ENCODE measurements around the gene CLDN9.

CLDN9 gene

DNA sequence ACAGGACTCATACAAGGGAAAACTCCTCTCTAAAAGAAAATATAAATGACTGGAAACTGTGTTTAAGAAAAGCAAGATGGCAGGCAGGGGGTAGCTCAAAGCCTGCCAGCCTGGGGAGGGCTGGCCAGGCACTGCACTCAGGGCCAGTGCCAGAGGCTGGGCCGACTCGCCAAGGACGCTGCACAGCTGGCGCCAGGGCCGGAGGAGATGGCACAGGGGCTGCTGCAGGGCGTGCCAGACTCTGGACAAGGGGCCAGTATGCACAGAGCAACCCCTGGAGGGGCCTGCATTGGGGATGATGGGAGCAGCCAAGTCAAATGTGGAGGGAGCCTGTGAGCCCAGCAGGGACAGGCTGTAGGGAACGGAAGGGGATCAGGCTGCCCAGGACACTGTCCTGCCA lies 36.5 kb upstream of the CLDN9 start:
- TF ChIP-seq, protein P1, sequence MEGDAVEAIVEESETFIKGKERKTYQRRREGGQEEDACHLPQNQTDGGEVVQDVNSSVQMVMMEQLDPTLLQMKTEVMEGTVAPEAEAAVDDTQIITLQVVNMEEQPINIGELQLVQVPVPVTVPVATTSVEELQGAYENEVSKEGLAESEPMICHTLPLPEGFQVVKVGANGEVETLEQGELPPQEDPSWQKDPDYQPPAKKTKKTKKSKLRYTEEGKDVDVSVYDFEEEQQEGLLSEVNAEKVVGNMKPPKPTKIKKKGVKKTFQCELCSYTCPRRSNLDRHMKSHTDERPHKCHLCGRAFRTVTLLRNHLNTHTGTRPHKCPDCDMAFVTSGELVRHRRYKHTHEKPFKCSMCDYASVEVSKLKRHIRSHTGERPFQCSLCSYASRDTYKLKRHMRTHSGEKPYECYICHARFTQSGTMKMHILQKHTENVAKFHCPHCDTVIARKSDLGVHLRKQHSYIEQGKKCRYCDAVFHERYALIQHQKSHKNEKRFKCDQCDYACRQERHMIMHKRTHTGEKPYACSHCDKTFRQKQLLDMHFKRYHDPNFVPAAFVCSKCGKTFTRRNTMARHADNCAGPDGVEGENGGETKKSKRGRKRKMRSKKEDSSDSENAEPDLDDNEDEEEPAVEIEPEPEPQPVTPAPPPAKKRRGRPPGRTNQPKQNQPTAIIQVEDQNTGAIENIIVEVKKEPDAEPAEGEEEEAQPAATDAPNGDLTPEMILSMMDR (conservative IDR thresholded peaks at IDR 0.05; ENCODE audit: low read depth, low read length): no peak
- no peak overlapping the region for H3K4me3 ChIP-seq (ENCODE audit: low read depth, low read length)
- no peak for DNase-seq (ENCODE audit: low read depth)

DNA sequence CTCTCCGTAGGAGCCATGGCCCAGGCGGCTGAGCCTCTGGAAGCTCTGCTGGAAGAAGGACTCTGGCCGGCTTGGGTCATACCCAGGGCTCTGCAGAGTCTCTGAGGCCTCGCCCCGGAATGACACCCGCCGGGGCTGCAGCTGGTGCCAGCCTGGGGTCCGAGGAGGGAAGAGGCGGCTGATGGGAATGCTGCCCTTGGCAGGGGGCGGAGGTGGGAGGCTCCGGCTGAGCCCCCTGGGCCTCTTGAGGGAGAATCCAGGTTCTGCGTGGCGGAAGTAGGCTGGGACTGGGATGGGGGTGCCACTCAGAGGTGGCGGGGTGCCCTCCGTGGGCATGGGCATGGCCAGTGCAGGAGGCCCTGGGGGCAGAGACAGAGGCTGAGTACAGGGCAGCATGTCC lies 36.0 kb upstream of the CLDN9 start:
- TF ChIP-seq, protein P1 (conservative IDR thresholded peaks at IDR 0.05; ENCODE audit: low read depth, low read length): no peak
- no peak overlapping the region for H3K4me3 ChIP-seq (ENCODE audit: low read depth, low read length)
- no peak for DNase-seq (ENCODE audit: low read depth)

DNA sequence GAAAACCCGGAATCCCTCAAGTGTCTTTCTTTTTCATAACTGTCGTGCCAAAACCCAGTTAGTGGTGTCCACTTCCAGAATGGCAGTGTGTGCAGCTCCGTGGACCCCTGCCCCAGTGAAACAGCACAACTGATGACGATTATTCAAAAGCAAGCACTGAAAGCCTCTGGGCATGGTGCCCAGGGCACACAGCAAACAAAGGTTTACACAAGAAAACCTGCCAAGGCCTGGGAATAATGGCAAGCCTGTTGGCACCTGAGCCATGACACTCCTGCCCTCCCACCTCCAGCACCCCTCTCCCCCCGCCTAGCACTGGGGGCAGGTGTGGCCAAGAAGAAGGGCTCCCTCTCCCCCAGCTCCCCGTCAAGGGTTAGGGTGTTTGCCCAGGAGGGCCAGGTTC lies 35.3 kb upstream of the CLDN9 start:
- TF ChIP-seq, protein P1 (conservative IDR thresholded peaks at IDR 0.05; ENCODE audit: low read depth, low read length): no peak
- no peak overlapping the region for H3K4me3 ChIP-seq (ENCODE audit: low read depth, low read length)
- DNase-seq (ENCODE audit: low read depth): no peak

DNA sequence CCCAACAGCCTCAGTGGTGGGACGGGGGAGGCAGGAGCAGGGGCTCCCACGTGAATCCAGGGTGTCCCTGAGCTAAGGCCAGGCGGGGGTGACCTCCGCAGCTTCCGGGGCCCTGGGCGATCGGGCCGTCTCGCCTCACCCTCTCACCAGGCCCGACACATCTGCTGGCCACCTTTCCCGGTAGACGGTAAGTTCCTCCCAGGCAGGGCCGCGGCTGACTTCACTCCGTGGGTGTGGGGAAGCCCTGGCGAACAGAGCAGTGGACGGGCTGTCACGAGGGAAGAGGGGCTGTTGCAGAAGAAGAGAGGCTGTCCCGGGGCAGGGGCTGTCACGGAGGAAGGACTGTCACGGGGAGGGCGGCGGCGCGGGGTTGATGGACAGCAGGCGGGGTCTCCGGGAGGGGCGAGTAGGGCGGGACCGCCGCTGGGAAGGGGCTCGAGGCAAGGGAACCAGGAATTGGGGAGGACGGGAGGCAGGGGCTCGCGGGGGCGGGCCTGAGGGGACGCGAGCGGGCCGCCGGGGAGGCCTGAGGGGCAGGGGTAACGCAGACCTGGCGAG lies 33.0 kb upstream of the CLDN9 start:
- H3K4me3 ChIP-seq (ENCODE audit: low read depth, low read length): peak overlapping the region; percentile 85
- DNase-seq (ENCODE audit: low read depth): peak; percentile 10
- TF ChIP-seq, protein P1 (conservative IDR thresholded peaks at IDR 0.05; ENCODE audit: low read depth, low read length): no peak

DNA sequence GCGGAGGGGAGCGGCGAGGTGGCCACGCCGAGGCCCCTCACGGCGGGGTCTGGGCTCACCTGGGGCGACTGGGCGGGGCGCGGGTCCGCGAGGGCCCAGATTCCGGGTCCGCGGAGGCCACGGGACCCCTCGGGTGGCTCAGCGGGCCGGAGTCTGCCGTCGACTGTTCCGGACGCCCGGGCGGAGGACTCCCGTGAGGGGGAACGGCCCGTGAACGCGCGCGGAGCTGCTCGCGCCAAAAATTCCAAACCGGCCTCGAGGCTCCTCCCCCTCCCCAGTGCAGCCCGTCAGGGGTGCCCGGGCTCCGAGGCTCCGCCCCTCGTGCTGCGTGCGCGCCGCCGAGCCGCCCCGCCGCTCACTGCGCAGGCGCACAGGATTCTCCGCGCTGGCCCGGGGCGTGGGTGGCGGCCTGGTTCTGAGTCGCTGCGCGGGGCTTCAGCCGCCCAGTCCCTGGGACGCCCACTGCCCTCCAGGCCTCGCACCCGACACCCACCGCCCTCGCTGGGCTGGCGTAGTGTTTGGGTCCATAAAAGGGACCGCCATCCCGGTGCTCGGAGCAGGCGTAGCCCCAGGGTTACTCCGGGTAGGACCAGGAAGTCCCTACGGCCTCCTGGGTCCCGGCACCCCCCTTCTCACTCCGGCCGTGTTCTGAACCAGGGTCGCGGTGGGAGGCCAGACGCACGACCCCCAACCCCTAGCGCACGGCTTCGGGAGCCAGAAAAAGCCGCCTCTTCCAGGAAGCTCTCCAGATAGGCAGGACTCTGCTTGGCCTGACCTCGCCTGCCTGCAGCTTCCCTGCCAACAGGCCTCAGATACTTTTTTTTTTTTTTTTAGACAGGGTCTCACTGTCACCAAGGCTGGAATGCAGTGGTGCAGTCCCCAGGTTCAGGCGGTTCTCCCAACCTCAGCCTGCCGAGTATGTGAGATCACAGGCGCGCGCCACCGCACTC lies 32.2 kb upstream of the CLDN9 start, which contains the start of gene PKMYT1:
Gene PKMYT1 (minus strand): TSS at position 220 of the 950 bp plus-strand sequence. CDS start 789 bp downstream, outside the sequence.
- peak within 1 kb of the TSS; percentile 85 for H3K4me3 ChIP-seq (ENCODE audit: low read depth, low read length)
- TF ChIP-seq, protein P1 (conservative IDR thresholded peaks at IDR 0.05; ENCODE audit: low read depth, low read length): no peak
- peak; percentile 83 for DNase-seq (ENCODE audit: low read depth)

DNA sequence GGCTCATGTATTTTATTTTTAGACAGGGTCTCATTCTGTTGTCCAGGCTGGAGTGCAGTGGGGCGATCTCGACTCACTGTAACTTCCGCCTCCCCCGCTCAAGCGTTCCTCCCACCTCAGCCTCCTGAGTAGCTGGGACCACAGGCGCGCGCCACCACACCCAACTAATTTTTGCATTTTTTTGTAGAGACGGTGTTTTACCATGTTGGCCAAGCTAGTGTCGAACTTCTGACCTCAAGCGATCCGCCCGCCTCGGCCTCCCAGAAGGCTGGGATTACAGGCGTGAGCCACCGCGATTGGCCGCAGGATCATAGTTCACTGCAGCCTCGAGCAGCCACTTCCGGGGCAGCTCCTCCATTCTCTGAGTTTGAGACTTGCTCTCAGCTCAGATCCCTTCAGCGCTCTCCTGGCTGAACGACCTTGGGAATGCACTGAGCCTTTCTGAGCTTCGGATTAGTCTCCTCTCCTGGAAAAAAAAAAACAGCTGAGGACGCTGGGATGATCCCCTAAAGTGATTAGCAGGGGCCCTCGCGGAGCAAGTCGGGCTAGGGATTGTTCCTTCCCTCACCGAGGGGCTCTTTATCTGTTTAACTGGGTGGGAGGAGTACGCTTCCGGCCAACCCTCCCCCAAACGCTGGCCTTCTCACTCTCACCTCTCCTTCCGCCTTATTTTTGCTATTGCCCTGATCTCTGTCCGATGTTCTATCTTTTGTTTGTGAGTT lies 31.4 kb upstream of the CLDN9 start:
- DNase-seq (ENCODE audit: low read depth): peak; percentile 11
- TF ChIP-seq, protein P1 (conservative IDR thresholded peaks at IDR 0.05; ENCODE audit: low read depth, low read length): no peak
- H3K4me3 ChIP-seq (ENCODE audit: low read depth, low read length): no peak overlapping the region

Data from choroid plexus epithelial cell (primary cell).